T-helper 2 cell treated with Interferon-gamma antibody and Interleukin-4, amounts not matched to agents 100 ng/mL and 5 ng/mL, for 36 hours (primary cell): Measurements from ENCODE around the gene SHROOM1. TPM values are rescaled to one million over a fixed set of nuclear protein-coding genes. Genes with fewer than 3 reads are reported as not detected.
"Not testable (repeated sequence)": the region's sequence is repeated elsewhere in the genome, so short reads cannot be mapped to it uniquely, and the experiment has no call there.

Experiments used
- intact Hi-C: fragments of 100-400 bp; cut with micrococcal nuclease; formaldehyde crosslinking; loops from one replicate; pipeline ENCODE4 v1.15.1; 2023
- total RNA-seq: library from RNA; stranded (reverse); gene quantifications from 2 replicates; pipeline ENCODE4 v1.2.3, GENCODE V29; 2022

SHROOM1 gene
- total RNA-seq, result 1.9 and 3.0 TPM in 2 replicates

- intact Hi-C loops, result loop anchor here (1.0 kb wide), 3 partner anchors 36 to 205 kb away; partner anchors contain the start of genes GDF9 and UQCRQ
These were observed at the start of gene SHROOM1 for GRCh38 chr5:132830436-132831094. Gene SHROOM1, minus strand, starts transcription at chr5:132830647. Its CDS starts 4,507 bp downstream, at chr5:132826140.

GRCh38 chr5:132877938-132878337 lies 47.5 kb upstream of the SHROOM1 start:
- intact Hi-C loops, result no loop called here

GRCh38 chr5:132877466-132877865 lies 47.0 kb upstream of the SHROOM1 start:
- intact Hi-C loops, result no loop called here

GRCh38 chr5:132876020-132876759 lies 45.7 kb upstream of the SHROOM1 start:
- intact Hi-C loops, result no loop called here

GRCh38 chr5:132873930-132874271 lies 43.5 kb upstream of the SHROOM1 start:
- intact Hi-C loops, result no loop called here

GRCh38 chr5:132873119-132873929 lies 42.9 kb upstream of the SHROOM1 start, which contains the start of gene LEAP2:
Gene LEAP2, plus strand, starts transcription at chr5:132873668. Its CDS starts 27 bp downstream, at chr5:132873695.
- intact Hi-C loops, result no loop called here

- intact Hi-C loops, result no loop called here
These were observed 42.3 kb upstream of the SHROOM1 start for GRCh38 chr5:132872788-132873118.

GRCh38 chr5:132871459-132872284 lies 41.2 kb upstream of the SHROOM1 start:
- intact Hi-C loops, result no loop called here

GRCh38 chr5:132870801-132871200 lies 40.4 kb upstream of the SHROOM1 start:
- intact Hi-C loops, result no loop called here

- intact Hi-C loops, result loop anchor here (10.0 kb wide), 1 partner anchor 1506 kb away; the partner anchor contains the start of gene UBE2B
These were observed 38.3 kb upstream of the SHROOM1 start for GRCh38 chr5:132868754-132869153.

- intact Hi-C loops, result loop anchor here (2.0 to 10.0 kb wide), 2 partner anchors 130 to 1508 kb away; partner anchors contain the start of genes KIF3A and UBE2B
These were observed 36.6 kb upstream of the SHROOM1 start for GRCh38 chr5:132867046-132867451.

- intact Hi-C loops, result loop anchor here (1.0 to 10.0 kb wide), 6 partner anchors 36 to 1508 kb away; partner anchors contain the start of genes AFF4, KIF3A, SHROOM1 and UBE2B
These were observed 36.0 kb upstream of the SHROOM1 start, which contains the start of the genes GDF9 and UQCRQ for GRCh38 chr5:132866342-132867045. Gene GDF9, minus strand, starts transcription at chr5:132866469. Its CDS starts 1,936 bp downstream, at chr5:132864533. Gene UQCRQ, plus strand, starts transcription at chr5:132866642. Its CDS starts 240 bp downstream, at chr5:132866882.

GRCh38 chr5:132865668-132866341 lies 35.4 kb upstream of the SHROOM1 start:
- intact Hi-C loops, result loop anchor here (1.0 to 10.0 kb wide), 6 partner anchors 36 to 1509 kb away; partner anchors contain the start of genes AFF4, KIF3A, SHROOM1 and UBE2B

GRCh38 chr5:132860742-132861141 lies 30.3 kb upstream of the SHROOM1 start:
- intact Hi-C loops, result loop anchor here (10.0 kb wide), 1 partner anchor 1514 kb away; the partner anchor contains the start of gene UBE2B

- intact Hi-C loops, result loop anchor here (10.0 kb wide), 1 partner anchor 1515 kb away; the partner anchor contains the start of gene UBE2B
These were observed 29.5 kb upstream of the SHROOM1 start for GRCh38 chr5:132859889-132860437.

GRCh38 chr5:132856011-132856410 lies 25.6 kb upstream of the SHROOM1 start:
- intact Hi-C loops, result no loop called here

GRCh38 chr5:132854992-132855391 lies 24.5 kb upstream of the SHROOM1 start:
- intact Hi-C loops, result not testable (repeated sequence)

GRCh38 chr5:132854301-132854700 lies 23.9 kb upstream of the SHROOM1 start:
- intact Hi-C loops, result no loop called here

GRCh38 chr5:132853790-132854189 lies 23.3 kb upstream of the SHROOM1 start:
- intact Hi-C loops, result no loop called here
